HepG2 (cell line): ENCODE results near the gene PPA2. TPM values are rescaled to one million over a fixed set of nuclear protein-coding genes. Genes with fewer than 3 reads are reported as not detected.

Experiments used
- ERF ChIP-seq: IDR thresholded peaks from 2 replicates; pipeline ENCODE4 v1.6.1; 2018; ENCODE audit warnings: missing biosample characterization, missing genetic modification reagents
- FOSL1 ChIP-seq: sonication (generic); formaldehyde crosslinking; IDR thresholded peaks from 2 replicates; pipeline ENCODE4 v1.9.0; 2021; ENCODE audit warnings: missing genetic modification reagents, borderline replicate concordance
- GPN1 ChIP-seq: sonication (generic); formaldehyde crosslinking; IDR thresholded peaks from 2 replicates; pipeline ENCODE4 v1.5.1; 2020; ENCODE audit warnings: missing genetic modification reagents, borderline replicate concordance
- HOXA7 ChIP-seq: sonication (generic); formaldehyde crosslinking; IDR thresholded peaks from 2 replicates; pipeline ENCODE4 v1.8.1; 2022; ENCODE audit warnings: mild to moderate bottlenecking, missing genetic modification reagents, moderate library complexity
- KAT8 ChIP-seq: IDR thresholded peaks from 2 replicates; pipeline ENCODE4 v1.6.1; 2016; ENCODE audit warnings: missing genetic modification reagents, missing compliant biosample characterization
- KLF6 ChIP-seq: IDR thresholded peaks from 2 replicates; pipeline ENCODE4 v1.8.0; 2016; ENCODE audit warnings: missing biosample characterization, missing genetic modification reagents
- LCORL ChIP-seq, 2 experiments: fragments of 450-650 bp in 1 of 2; sonication (generic) in 1 of 2; formaldehyde crosslinking in 1 of 2; IDR thresholded peaks; 2 replicates each; pipeline versions ENCODE4 v1.5.0 to v1.6.1; 2017 to 2020; ENCODE audit warnings: antibody characterized with exemption in 1 of 2, missing genetic modification reagents in 1 of 2
- MBNL3 ChIP-seq: fragments of 250-450 bp; sonication (Bioruptor Pico); conservative IDR thresholded peaks from 2 replicates; pipeline ENCODE4 v1.8.0; 2022; ENCODE audit warnings: mild to moderate bottlenecking, inconsistent platforms
- NFE2L2 ChIP-seq: fragments of 150-350 bp; IDR thresholded peaks from 2 replicates; pipeline ENCODE4 v1.6.1; 2014; ENCODE audit warnings: low read length
- NR1H2 ChIP-seq: sonication (generic); formaldehyde crosslinking; IDR thresholded peaks from 2 replicates; pipeline ENCODE4 v1.8.1; 2022; ENCODE audit warnings: low read depth, missing genetic modification reagents, borderline replicate concordance
- PPARG ChIP-seq: conservative IDR thresholded peaks from 2 replicates; pipeline ENCODE4 v1.6.1; 2016; ENCODE audit warnings: missing biosample characterization, missing genetic modification reagents
- SNAPC5 ChIP-seq: sonication (generic); formaldehyde crosslinking; IDR thresholded peaks from 2 replicates; pipeline ENCODE4 v1.8.1; 2023; ENCODE audit warnings: mild to moderate bottlenecking, missing genetic modification reagents, borderline replicate concordance
- SPEN ChIP-seq: sonication (generic); formaldehyde crosslinking; IDR thresholded peaks from 2 replicates; pipeline ENCODE4 v1.5.1; 2020; ENCODE audit warnings: low read depth, mild to moderate bottlenecking, missing genetic modification reagents
- TAF15 ChIP-seq: fragments of 200-400 bp; formaldehyde crosslinking; IDR thresholded peaks from one replicate; pipeline ENCODE4 v1.6.1; 2018; ENCODE audit warnings: mild to moderate bottlenecking, low read depth, low read length; ENCODE audit not compliant: poor library complexity, severe bottlenecking
- ZBTB39 ChIP-seq: sonication (generic); formaldehyde crosslinking; IDR thresholded peaks from 2 replicates; pipeline ENCODE4 v1.5.0; 2020; ENCODE audit warnings: missing genetic modification reagents
- ZMYM2 ChIP-seq: sonication (generic); formaldehyde crosslinking; IDR thresholded peaks from 2 replicates; pipeline ENCODE4 v1.8.0; 2022; ENCODE audit warnings: mild to moderate bottlenecking, missing genetic modification reagents
- ZNF367 ChIP-seq: sonication (generic); formaldehyde crosslinking; IDR thresholded peaks from 2 replicates; pipeline ENCODE4 v1.4.0; 2020; ENCODE audit warnings: missing genetic modification reagents, borderline replicate concordance
- ZNF430 ChIP-seq: sonication (generic); formaldehyde crosslinking; IDR thresholded peaks from 2 replicates; pipeline ENCODE4 v1.9.0; 2021; ENCODE audit warnings: mild to moderate bottlenecking, missing genetic modification reagents
- ZNF644 ChIP-seq: IDR thresholded peaks from 2 replicates; pipeline ENCODE4 v1.6.1; 2016; ENCODE audit warnings: low read depth
- ZNF775 ChIP-seq: sonication (generic); formaldehyde crosslinking; IDR thresholded peaks from 2 replicates; pipeline ENCODE4 v1.4.0; 2020; ENCODE audit warnings: missing genetic modification reagents, mild to moderate bottlenecking, moderate library complexity, borderline replicate concordance
- ZNF850 ChIP-seq: sonication (generic); formaldehyde crosslinking; conservative IDR thresholded peaks from 2 replicates; pipeline ENCODE4 v1.9.0; 2021; ENCODE audit warnings: mild to moderate bottlenecking, missing genetic modification reagents
- ZNF878 ChIP-seq: sonication (generic); formaldehyde crosslinking; IDR thresholded peaks from 2 replicates; pipeline ENCODE4 v1.8.1; 2023; ENCODE audit warnings: mild to moderate bottlenecking, missing genetic modification reagents, moderate library complexity
- ZSCAN20 ChIP-seq: sonication (generic); formaldehyde crosslinking; IDR thresholded peaks from 2 replicates; pipeline ENCODE4 v1.4.0; 2020; ENCODE audit warnings: missing genetic modification reagents, mild to moderate bottlenecking, borderline replicate concordance
- ZSCAN25 ChIP-seq: sonication (generic); formaldehyde crosslinking; IDR thresholded peaks from 2 replicates; pipeline ENCODE4 v1.8.0; 2022; ENCODE audit warnings: mild to moderate bottlenecking, missing genetic modification reagents
- polyA plus RNA-seq, 8 experiments: library from polyadenylated mRNA; depleted of rRNA in 3 of 8; stranded (reverse) in 7 of 8; unstranded in 1 of 8; fragments of >200 nt; fragmentation: Illumina TruSeq in 4 of 8; extraction: Trizol in 4 of 8; gene quantifications; 2 replicates each; pipeline versions ENCODE4 v1.2.1 to v1.2.3, GENCODE V29; 2011 to 2016; ENCODE audit warnings: low read depth in 4 of 8, missing spikeins in 1 of 8, mixed read lengths in 1 of 8; ENCODE audit not compliant: insufficient read depth in 1 of 8
- total RNA-seq, 5 experiments: library from RNA; depleted of rRNA; stranded (reverse); fragments of >200 nt; fragmentation: Illumina TruSeq; extraction: Trizol; gene quantifications; 2 replicates each; pipeline ENCODE4 v1.2.3, GENCODE V29; 2016; ENCODE audit warnings: low read depth in 1 of 5
- TF ChIP-seq, protein P1 (sequence below): sonication (generic); formaldehyde crosslinking; IDR thresholded peaks from 2 replicates; pipeline ENCODE4 v1.5.1; 2020; ENCODE audit warnings: missing genetic modification reagents, mild to moderate bottlenecking, borderline replicate concordance
- TF ChIP-seq, protein P2 (sequence below): sonication (generic); formaldehyde crosslinking; IDR thresholded peaks from 2 replicates; pipeline ENCODE4 v1.8.1; 2022; ENCODE audit warnings: mild to moderate bottlenecking, missing genetic modification reagents
- TF ChIP-seq, protein P3 (sequence below): sonication (generic); formaldehyde crosslinking; IDR thresholded peaks from 2 replicates; pipeline ENCODE4 v1.4.0; 2020; ENCODE audit warnings: mild to moderate bottlenecking, missing genetic modification reagents

PPA2 gene
- total and polyA plus RNA-seq, 2 of the 13 experiments (the other 11 are each of a cell fraction or from before 2014, with no cell fraction given) = 44.2 to 70.6 TPM

DNA sequence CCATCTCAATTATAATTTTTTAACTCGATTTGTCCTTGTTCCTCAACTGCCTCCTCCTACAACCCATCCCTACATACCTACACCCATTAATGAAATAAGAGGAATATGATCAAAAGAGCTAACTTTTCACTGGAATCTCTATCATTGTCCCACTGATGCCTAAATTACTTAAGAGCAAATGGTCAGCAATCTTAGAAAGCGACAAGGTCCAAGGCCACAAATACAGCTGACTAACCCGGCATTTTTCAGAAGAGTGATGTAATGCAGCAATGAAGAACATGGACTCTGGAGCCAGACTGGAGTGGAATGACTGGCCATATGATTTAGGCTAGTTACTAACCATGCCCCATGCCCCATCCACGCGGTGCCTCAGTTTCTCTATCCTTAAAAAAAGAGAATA is 56.2 kb downstream of the PPA2 start (continued):
- TF ChIP-seq ZNF878 = peak; percentile 50; the same call in 1 of the 2 replicates
- TF ChIP-seq, protein P1, sequence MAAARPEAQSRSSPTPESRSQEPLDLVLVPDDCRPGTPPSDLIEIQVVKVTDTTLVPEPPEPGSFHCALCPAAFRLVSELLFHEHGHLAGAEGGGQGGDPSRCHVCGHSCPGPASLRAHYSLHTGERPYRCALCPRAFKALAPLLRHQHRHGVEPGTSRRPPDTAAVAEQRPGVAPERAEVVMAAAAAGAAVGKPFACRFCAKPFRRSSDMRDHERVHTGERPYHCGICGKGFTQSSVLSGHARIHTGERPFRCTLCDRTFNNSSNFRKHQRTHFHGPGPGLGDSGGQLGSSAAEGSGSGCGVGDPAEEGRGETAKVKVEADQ = no peak
- no peak for TF ChIP-seq HOXA7
- TF ChIP-seq, protein P2, sequence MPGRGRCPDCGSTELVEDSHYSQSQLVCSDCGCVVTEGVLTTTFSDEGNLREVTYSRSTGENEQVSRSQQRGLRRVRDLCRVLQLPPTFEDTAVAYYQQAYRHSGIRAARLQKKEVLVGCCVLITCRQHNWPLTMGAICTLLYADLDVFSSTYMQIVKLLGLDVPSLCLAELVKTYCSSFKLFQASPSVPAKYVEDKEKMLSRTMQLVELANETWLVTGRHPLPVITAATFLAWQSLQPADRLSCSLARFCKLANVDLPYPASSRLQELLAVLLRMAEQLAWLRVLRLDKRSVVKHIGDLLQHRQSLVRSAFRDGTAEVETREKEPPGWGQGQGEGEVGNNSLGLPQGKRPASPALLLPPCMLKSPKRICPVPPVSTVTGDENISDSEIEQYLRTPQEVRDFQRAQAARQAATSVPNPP (CRISPR knock-in tag) = no peak
- peak; percentile 86 for TF ChIP-seq ZMYM2 (CRISPR knock-in tag)
- TF ChIP-seq ZSCAN20 (CRISPR knock-in tag) = no peak
- TF ChIP-seq SPEN (CRISPR knock-in tag) = no peak
- TF ChIP-seq LCORL (IDR thresholded peaks at IDR 0.05) = peak; percentile 54; the same call in 1 of the 2 replicates
- TF ChIP-seq LCORL (CRISPR knock-in tag; IDR thresholded peaks at IDR 0.05) = peak; percentile 72
- no peak for TF ChIP-seq KLF6 (CRISPR knock-in tag)
- peak; percentile 33; the same call in 1 of the 2 replicates for TF ChIP-seq NFE2L2
- no peak for TF ChIP-seq ZNF430
- TF ChIP-seq ZNF644 (CRISPR knock-in tag) = peak; percentile 100
- no peak for TF ChIP-seq NR1H2 (CRISPR knock-in tag)
- TF ChIP-seq ZSCAN25 (CRISPR knock-in tag) = no peak
- TF ChIP-seq GPN1 (CRISPR knock-in tag) = no peak
- no peak for TF ChIP-seq PPARG (CRISPR knock-in tag)
- TF ChIP-seq ZNF775 (CRISPR knock-in tag) = no peak
- no peak for TF ChIP-seq ZNF367
- no peak for TF ChIP-seq MBNL3
- TF ChIP-seq, protein P3, sequence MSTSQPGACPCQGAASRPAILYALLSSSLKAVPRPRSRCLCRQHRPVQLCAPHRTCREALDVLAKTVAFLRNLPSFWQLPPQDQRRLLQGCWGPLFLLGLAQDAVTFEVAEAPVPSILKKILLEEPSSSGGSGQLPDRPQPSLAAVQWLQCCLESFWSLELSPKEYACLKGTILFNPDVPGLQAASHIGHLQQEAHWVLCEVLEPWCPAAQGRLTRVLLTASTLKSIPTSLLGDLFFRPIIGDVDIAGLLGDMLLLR (CRISPR knock-in tag) = no peak
- 0 out of 2 replicates have a peak, but pooled peaks have one; percentile 38 for TF ChIP-seq KAT8 (CRISPR knock-in tag)
- TF ChIP-seq ZBTB39 (CRISPR knock-in tag) = no peak
- no peak for TF ChIP-seq SNAPC5 (CRISPR knock-in tag)
- no peak for TF ChIP-seq TAF15
- TF ChIP-seq ZNF850 (CRISPR knock-in tag) = no peak
- 0 out of 2 replicates have a peak, but pooled peaks have one; percentile 33 for TF ChIP-seq ERF (CRISPR knock-in tag)
- no peak for TF ChIP-seq FOSL1 (CRISPR knock-in tag)
